Upper lobe of right lung (tissue), 1 donor: ENCODE results near the gene CIT. TPM values are rescaled to one million over a fixed set of nuclear protein-coding genes. Genes with fewer than 3 reads are reported as not detected.
A peak's percentile ranks its signal among the peaks of the same experiment; 100 is the strongest.

Experiments used
- ATAC-seq: fragments of 200-7000 bp; cut with Tn5 transposase; one replicate; pipeline ENCODE4 v1.9.1; 2020; ENCODE audit warnings: mild to moderate bottlenecking, moderate library complexity
- DNase-seq: peaks from one replicate; pipeline ENCODE4 v3.0.0-alpha.2; 2020
- H3K27ac ChIP-seq: fragments of 200-600 bp; one replicate; pipeline ENCODE4 v1.8.0; 2022
- H3K27me3 ChIP-seq: fragments of 200-600 bp; one replicate; pipeline ENCODE4 v1.8.0; 2022; ENCODE audit warnings: mild to moderate bottlenecking
- H3K36me3 ChIP-seq: fragments of 200-600 bp; one replicate; pipeline ENCODE4 v1.8.0; 2022
- H3K4me1 ChIP-seq: fragments of 200-600 bp; one replicate; pipeline ENCODE4 v1.8.0; 2022
- H3K4me3 ChIP-seq: fragments of 200-600 bp; one replicate; pipeline ENCODE4 v1.8.0; 2022; ENCODE audit warnings: mild to moderate bottlenecking
- H3K9me3 ChIP-seq: fragments of 200-600 bp; one replicate; pipeline ENCODE4 v1.8.0; 2022
- intact Hi-C: fragments of 100-400 bp; cut with DNase I; formaldehyde crosslinking; loops from one replicate; pipeline ENCODE4 v1.11.0; 2022
- microRNA-seq: library from miRNA; unstranded; fragments of <30 nt; microRNA quantifications from one replicate; pipeline ENCODE4 v1.2.0, GENCODE V29; 2020; ENCODE audit warnings: borderline microRNAs expressed
- total RNA-seq: library from RNA; stranded (reverse); fragmentation: NEBNext Ultra II Directional; extraction: Animal tissue kit (Norgen Biotek cat#: 25700); gene quantifications from one replicate; pipeline ENCODE4 v1.2.1, GENCODE V29; 2021
- TF ChIP-seq, protein P1 (sequence below): fragments of 200-600 bp; IDR thresholded peaks from one replicate; pipeline ENCODE4 v1.8.0; 2022; ENCODE audit warnings: antibody characterized with exemption
- donor health status: DM: no; HTN: yes; CAD: no; lungs with severe emphysema.

The CIT gene
- total RNA-seq, 1 donor from 2014 or later: 6.8 TPM

DNA sequence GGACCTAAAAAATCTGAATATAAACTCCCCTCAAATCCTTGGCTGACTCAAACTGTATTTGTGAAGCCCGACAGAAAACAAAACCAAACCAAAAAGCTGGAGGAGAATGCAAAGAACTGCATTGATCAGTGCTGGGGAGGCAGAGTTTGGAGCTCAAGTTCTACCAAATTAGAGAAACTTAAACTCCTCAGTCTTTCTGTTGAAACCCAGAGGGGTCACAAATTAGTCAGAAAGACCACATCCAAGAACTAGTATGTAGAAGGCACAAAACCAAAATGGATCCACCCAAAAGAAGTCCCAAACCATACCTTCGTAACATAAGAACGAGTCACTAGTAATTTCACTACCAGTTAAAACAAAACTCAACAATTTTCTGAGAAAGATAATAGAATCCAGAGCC lies 224.5 kb downstream of the CIT start:
- DNase-seq (no peak), ATAC-seq (no peak)
- Histone ChIP-seq H3K36me3 (no peaks in the 10 kb centered on the region), H3K9me3 (peaks cover 5% of the 10 kb centered on the region), H3K4me3 (no peak overlapping the region), H3K4me1 (no peaks in the 10 kb centered on the region), H3K27me3 (no peaks in the 10 kb centered on the region), H3K27ac (no peak overlapping the region)
- TF ChIP-seq, protein P1, sequence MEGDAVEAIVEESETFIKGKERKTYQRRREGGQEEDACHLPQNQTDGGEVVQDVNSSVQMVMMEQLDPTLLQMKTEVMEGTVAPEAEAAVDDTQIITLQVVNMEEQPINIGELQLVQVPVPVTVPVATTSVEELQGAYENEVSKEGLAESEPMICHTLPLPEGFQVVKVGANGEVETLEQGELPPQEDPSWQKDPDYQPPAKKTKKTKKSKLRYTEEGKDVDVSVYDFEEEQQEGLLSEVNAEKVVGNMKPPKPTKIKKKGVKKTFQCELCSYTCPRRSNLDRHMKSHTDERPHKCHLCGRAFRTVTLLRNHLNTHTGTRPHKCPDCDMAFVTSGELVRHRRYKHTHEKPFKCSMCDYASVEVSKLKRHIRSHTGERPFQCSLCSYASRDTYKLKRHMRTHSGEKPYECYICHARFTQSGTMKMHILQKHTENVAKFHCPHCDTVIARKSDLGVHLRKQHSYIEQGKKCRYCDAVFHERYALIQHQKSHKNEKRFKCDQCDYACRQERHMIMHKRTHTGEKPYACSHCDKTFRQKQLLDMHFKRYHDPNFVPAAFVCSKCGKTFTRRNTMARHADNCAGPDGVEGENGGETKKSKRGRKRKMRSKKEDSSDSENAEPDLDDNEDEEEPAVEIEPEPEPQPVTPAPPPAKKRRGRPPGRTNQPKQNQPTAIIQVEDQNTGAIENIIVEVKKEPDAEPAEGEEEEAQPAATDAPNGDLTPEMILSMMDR: no peak
- intact Hi-C loops: no loop called here

DNA sequence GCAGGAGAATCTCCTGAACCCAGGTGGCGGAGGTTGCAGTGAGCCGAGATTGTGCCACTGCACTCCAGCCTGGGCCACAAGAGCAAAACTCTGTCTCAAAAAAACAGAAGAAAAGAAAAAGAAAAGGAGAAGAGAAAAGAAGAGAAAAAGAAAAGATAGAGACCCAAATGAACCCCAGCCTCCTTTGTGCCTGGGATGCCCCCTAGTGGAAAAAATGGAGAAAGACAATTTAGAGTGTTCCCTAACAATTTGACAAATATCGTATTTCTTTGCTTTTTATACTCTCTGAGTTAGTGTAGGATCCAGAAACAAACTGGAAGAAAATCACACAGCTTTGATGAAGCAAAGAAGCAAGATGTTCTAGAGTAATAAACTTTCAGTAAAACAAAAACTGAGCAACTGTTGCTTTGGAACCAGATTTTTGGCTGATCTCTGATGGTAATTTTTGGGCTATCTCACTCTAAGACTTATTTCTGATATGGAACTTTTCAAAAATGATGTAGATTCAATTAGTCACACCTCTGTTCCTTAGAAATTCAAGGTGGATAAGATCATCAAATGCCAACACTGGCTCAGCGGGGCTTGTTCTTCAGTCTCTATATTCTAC lies 227.8 kb downstream of the CIT start:
- ATAC-seq: no peak
- intact Hi-C loops: no loop called here

DNA sequence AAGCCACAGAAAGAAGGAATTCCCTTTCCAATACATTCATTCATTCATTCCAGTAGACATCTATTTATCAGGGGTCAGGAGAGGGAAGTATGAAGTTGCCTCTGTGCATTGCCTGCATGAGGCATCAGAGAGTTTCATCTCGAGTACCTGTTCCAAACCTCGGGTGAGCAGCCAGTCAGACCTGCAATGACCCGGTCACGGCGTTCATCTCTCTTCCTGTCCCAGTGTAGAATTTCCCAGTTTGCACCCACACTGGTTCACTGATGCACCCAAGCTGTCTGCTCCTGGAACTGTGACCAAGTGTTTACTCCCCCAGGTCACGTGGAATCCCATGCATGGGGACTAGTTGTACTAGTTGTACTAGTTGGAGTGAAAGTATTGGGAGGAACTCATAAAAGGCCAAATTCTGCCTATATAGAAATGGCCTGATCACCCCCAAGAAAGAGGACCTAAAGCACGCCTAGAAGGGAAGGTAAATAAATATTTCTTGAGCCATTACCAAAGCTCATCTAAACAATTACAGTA lies 231.5 kb downstream of the CIT start:
- no peaks in the 10 kb centered on the region for H3K9me3 ChIP-seq
- intact Hi-C loops: no loop called here
- DNase-seq: no peak
- no peaks in the 10 kb centered on the region for H3K4me1 ChIP-seq
- no peaks in the 10 kb centered on the region for H3K36me3 ChIP-seq
- TF ChIP-seq, protein P1: no peak
- ATAC-seq: no peak
- no peak overlapping the region for H3K4me3 ChIP-seq
- H3K27ac ChIP-seq: no peak overlapping the region
- no peaks in the 10 kb centered on the region for H3K27me3 ChIP-seq

More for the DNA sequence above, 227.8 kb downstream of the CIT start:
- Histone ChIP-seq H3K4me3 (no peak overlapping the region), H3K27me3 (no peaks in the 10 kb centered on the region), H3K27ac (no peak overlapping the region), H3K9me3 (peaks cover 5% of the 10 kb centered on the region), H3K4me1 (no peaks in the 10 kb centered on the region), H3K36me3 (no peaks in the 10 kb centered on the region)
- TF ChIP-seq, protein P1: peak; percentile 82
- DNase-seq: no peak

DNA sequence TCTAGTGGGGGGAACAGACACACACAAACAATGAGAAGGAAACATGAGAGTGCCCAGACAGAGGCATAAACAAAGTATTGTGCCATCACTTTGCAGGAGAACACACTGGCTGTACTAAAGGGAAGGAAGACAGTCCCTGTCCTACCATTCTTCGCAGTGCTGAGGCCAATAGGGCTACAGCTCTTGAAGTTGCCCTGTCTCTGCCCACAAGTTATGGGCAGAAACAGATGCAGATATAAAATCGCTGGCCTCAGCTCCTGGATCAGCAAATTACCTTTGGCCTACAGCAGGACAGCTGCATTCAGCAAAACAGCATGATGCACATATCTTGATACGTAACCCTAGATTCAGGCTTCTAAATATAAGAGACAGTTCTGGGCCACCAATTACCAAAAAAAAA lies 232.2 kb downstream of the CIT start:
- TF ChIP-seq, protein P1: no peak
- no peak for ATAC-seq
- H3K4me3 ChIP-seq: no peak overlapping the region
- H3K9me3 ChIP-seq: no peaks in the 10 kb centered on the region
- H3K36me3 ChIP-seq: no peaks in the 10 kb centered on the region
- no peaks in the 10 kb centered on the region for H3K4me1 ChIP-seq
- intact Hi-C loops: no loop called here
- no peaks in the 10 kb centered on the region for H3K27me3 ChIP-seq
- DNase-seq: no peak
- no peak overlapping the region for H3K27ac ChIP-seq

DNA sequence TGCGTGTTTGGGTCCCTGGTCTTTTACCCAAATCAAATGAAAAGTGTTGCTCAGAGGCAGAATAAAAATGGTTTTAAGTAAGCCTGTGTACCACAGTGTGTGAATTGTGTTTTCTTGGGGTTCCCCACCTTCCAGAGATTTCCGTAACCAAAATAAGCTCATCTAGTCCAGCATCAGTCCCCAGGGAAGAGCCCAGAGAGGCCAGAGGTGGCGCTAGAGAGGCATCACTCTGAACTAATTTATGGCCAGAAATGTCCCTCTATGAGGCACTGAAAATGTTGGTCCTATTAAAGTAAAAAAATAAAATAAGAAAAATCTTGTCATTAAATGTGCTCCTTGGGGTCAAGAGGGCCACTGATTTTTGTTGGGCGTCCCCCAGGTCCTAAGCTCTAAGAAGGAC lies 234.1 kb downstream of the CIT start:
- intact Hi-C loops: no loop called here
- no peaks in the 10 kb centered on the region for H3K36me3 ChIP-seq
- H3K27me3 ChIP-seq: no peaks in the 10 kb centered on the region
- no peaks in the 10 kb centered on the region for H3K9me3 ChIP-seq
- H3K4me1 ChIP-seq: no peaks in the 10 kb centered on the region
- TF ChIP-seq, protein P1: no peak
- H3K27ac ChIP-seq: no peak overlapping the region
- no peak overlapping the region for H3K4me3 ChIP-seq
- no peak for DNase-seq
- ATAC-seq: no peak

Small RNA genes lying within 50 kb of the gene (microRNA-seq; reads per million reads assigned to microRNA genes)
- gene MIR1178: not detected

Other genes starting within 250 kb of the CIT start
- 54.7 TPM for gene PRKAB1, start 209.2 kb downstream of the CIT start, total RNA-seq
- 20.6 TPM for gene BICDL1, start 111.9 kb upstream of the CIT start, total RNA-seq
- 58.7 TPM for gene RAB35, start 239.4 kb upstream of the CIT start, total RNA-seq